Right forelimb (tissue), 1 donor: ENCODE data around the gene AGPAT4.

Source experiments
- DNase-seq: peaks from one replicate; pipeline ENCODE4 v3.0.0-alpha.2; 2018

Gene AGPAT4

GRCh38 chr6:161254126-161254463, 19.8 kb downstream of the AGPAT4 start:
- DNase-seq: no peak

- DNase-seq: no peak
These were observed 22.5 kb downstream of the AGPAT4 start for GRCh38 chr6:161251345-161251744.

GRCh38 chr6:161249327-161249726, 24.5 kb downstream of the AGPAT4 start:
- no peak for DNase-seq

- DNase-seq: no peak
These were observed 27.1 kb downstream of the AGPAT4 start for GRCh38 chr6:161246725-161247124.

- no peak for DNase-seq
These were observed 28.5 kb downstream of the AGPAT4 start for GRCh38 chr6:161245363-161245762.

GRCh38 chr6:161244725-161245124, 29.1 kb downstream of the AGPAT4 start:
- no peak for DNase-seq

- DNase-seq: peak; percentile 63
These were observed 30.8 kb downstream of the AGPAT4 start for GRCh38 chr6:161242779-161243693.

GRCh38 chr6:161242113-161242512, 31.7 kb downstream of the AGPAT4 start:
- no peak for DNase-seq

GRCh38 chr6:161239001-161239400, 34.9 kb downstream of the AGPAT4 start:
- DNase-seq: no peak

- DNase-seq: no peak
These were observed 35.4 kb downstream of the AGPAT4 start for GRCh38 chr6:161238500-161238899.

- no peak for DNase-seq
These were observed 35.8 kb downstream of the AGPAT4 start for GRCh38 chr6:161238081-161238480.

- DNase-seq: no peak
These were observed 36.7 kb downstream of the AGPAT4 start for GRCh38 chr6:161237176-161237575.

- no peak for DNase-seq
These were observed 37.9 kb downstream of the AGPAT4 start for GRCh38 chr6:161235776-161236633.

GRCh38 chr6:161233986-161234661, 39.7 kb downstream of the AGPAT4 start:
- no peak for DNase-seq

- DNase-seq: no peak
These were observed 41.4 kb downstream of the AGPAT4 start for GRCh38 chr6:161232467-161232866.

GRCh38 chr6:161232010-161232409, 41.9 kb downstream of the AGPAT4 start:
- no peak for DNase-seq

- no peak for DNase-seq
These were observed 43.5 kb downstream of the AGPAT4 start for GRCh38 chr6:161230339-161230738.

GRCh38 chr6:161228921-161229591, 44.8 kb downstream of the AGPAT4 start:
- DNase-seq: no peak

- no peak for DNase-seq
These were observed 45.8 kb downstream of the AGPAT4 start for GRCh38 chr6:161228096-161228495.

GRCh38 chr6:161227004-161227960, 46.6 kb downstream of the AGPAT4 start:
- DNase-seq: no peak
